ENCODE measurements around the gene CXCL17.

CXCL17 gene

GRCh38 chr19:42442833-42443232 lies at the start of gene CXCL17:
Gene CXCL17, minus strand, starts transcription at chr19:42442946. Its CDS starts 114 bp downstream, at chr19:42442832.
- Histone ChIP-seq H3K4me2 (ENCODE audit: insufficient read depth, low read length) (no peak within 1 kb of the TSS), H3K79me2 (ENCODE audit: insufficient read depth, low read length) (no peaks in the 10 kb centered on the region), H2AFZ (ENCODE audit: low read depth, low read length) (no peak within 1 kb of the TSS), H4K20me1 (ENCODE audit: insufficient read depth, low read length) (0 out of 2 replicates have a peak, but pooled peaks cover 5% of the 10 kb centered on the region), H3K9ac (ENCODE audit: low read depth, low read length) (no peak within 1 kb of the TSS), H3K9me3 (ENCODE audit: insufficient read depth, low read length, severe bottlenecking) (no peaks in the 10 kb centered on the region), H3K4me3 (ENCODE audit: low read depth in 1 of 2, low read length in 2 of 2) (no peak within 1 kb of the TSS), H3K27ac (ENCODE audit: low read length) (no peak within 1 kb of the TSS), H3K4me1 (ENCODE audit: insufficient read depth, low read length) (no peaks in the 10 kb centered on the region), H3K27me3 (ENCODE audit: insufficient read depth, low read length, poor library complexity) (peaks cover 3% of the 10 kb centered on the region), H3K36me3 (ENCODE audit: insufficient read depth, low read length) (no peaks in the 10 kb centered on the region)
- ATAC-seq (ENCODE audit: insufficient read depth, low read depth) (no peak), DNase-seq (no peak)
- TF ChIP-seq EZH2 (IDR thresholded peaks at IDR 0.05; ENCODE audit: borderline replicate concordance, low read depth, low read length, severe bottlenecking) (no peak), CTCF (IDR thresholded peaks at IDR 0.05; ENCODE audit: borderline replicate concordance, extremely low read depth, low read length, poor library complexity, severe bottlenecking) (no peak)

- Histone ChIP-seq H3K4me2 (ENCODE audit: insufficient read depth, low read length) (no peak overlapping the region), H3K27ac (ENCODE audit: low read length) (no peak overlapping the region), H3K9me3 (ENCODE audit: insufficient read depth, low read length, severe bottlenecking) (no peaks in the 10 kb centered on the region), H3K9ac (ENCODE audit: low read depth, low read length) (no peak overlapping the region), H2AFZ (ENCODE audit: low read depth, low read length) (no peak overlapping the region), H3K36me3 (ENCODE audit: insufficient read depth, low read length) (no peaks in the 10 kb centered on the region), H4K20me1 (ENCODE audit: insufficient read depth, low read length) (no peaks in the 10 kb centered on the region), H3K4me1 (ENCODE audit: insufficient read depth, low read length) (no peaks in the 10 kb centered on the region), H3K27me3 (ENCODE audit: insufficient read depth, low read length, poor library complexity) (no peaks in the 10 kb centered on the region), H3K79me2 (ENCODE audit: insufficient read depth, low read length) (no peaks in the 10 kb centered on the region), H3K4me3 (ENCODE audit: low read depth in 1 of 2, low read length in 2 of 2) (no peak overlapping the region)
- TF ChIP-seq CTCF (IDR thresholded peaks at IDR 0.05; ENCODE audit: borderline replicate concordance, extremely low read depth, low read length, poor library complexity, severe bottlenecking) (no peak), EZH2 (IDR thresholded peaks at IDR 0.05; ENCODE audit: borderline replicate concordance, low read depth, low read length, severe bottlenecking) (no peak)
- DNase-seq: no peak
- no peak for ATAC-seq (ENCODE audit: insufficient read depth, low read depth)
Measured at GRCh38 chr19:42488783-42489521, 46.2 kb upstream of the CXCL17 start.

GRCh38 chr19:42487798-42488178 lies 45.0 kb upstream of the CXCL17 start:
- Histone ChIP-seq H3K9me3 (ENCODE audit: insufficient read depth, low read length, severe bottlenecking) (no peaks in the 10 kb centered on the region), H3K36me3 (ENCODE audit: insufficient read depth, low read length) (no peaks in the 10 kb centered on the region), H4K20me1 (ENCODE audit: insufficient read depth, low read length) (no peaks in the 10 kb centered on the region), H3K4me3 (ENCODE audit: low read depth in 1 of 2, low read length in 2 of 2) (no peak overlapping the region), H3K27me3 (ENCODE audit: insufficient read depth, low read length, poor library complexity) (no peaks in the 10 kb centered on the region), H3K4me1 (ENCODE audit: insufficient read depth, low read length) (no peaks in the 10 kb centered on the region), H3K79me2 (ENCODE audit: insufficient read depth, low read length) (no peaks in the 10 kb centered on the region), H2AFZ (ENCODE audit: low read depth, low read length) (no peak overlapping the region), H3K9ac (ENCODE audit: low read depth, low read length) (no peak overlapping the region), H3K4me2 (ENCODE audit: insufficient read depth, low read length) (no peak overlapping the region), H3K27ac (ENCODE audit: low read length) (no peak overlapping the region)
- no peak for DNase-seq
- no peak for ATAC-seq (ENCODE audit: insufficient read depth, low read depth)
- TF ChIP-seq EZH2 (IDR thresholded peaks at IDR 0.05; ENCODE audit: borderline replicate concordance, low read depth, low read length, severe bottlenecking): no peak
- TF ChIP-seq CTCF (IDR thresholded peaks at IDR 0.05; ENCODE audit: borderline replicate concordance, extremely low read depth, low read length, poor library complexity, severe bottlenecking): no peak
